IMR-90 (cell line): ENCODE results near the gene CYB5D1.

Experiments used
- BHLHE40 ChIP-seq: fragments of 150-350 bp; IDR thresholded peaks from 2 replicates; pipeline ENCODE4 v1.6.1; 2016; ENCODE audit warnings: mild to moderate bottlenecking, low read depth, low read length
- CEBPB ChIP-seq: IDR thresholded peaks from 2 replicates; pipeline ENCODE4 v1.6.1; 2012; ENCODE audit warnings: low read depth, low read length, improper control_type of control experiment
- CTCF ChIP-seq: conservative IDR thresholded peaks from 2 replicates; pipeline ENCODE4 v1.5.1; 2012; ENCODE audit warnings: mild to moderate bottlenecking, low read depth, low read length, improper control_type of control experiment
- ELK1 ChIP-seq: fragments of 150-350 bp; IDR thresholded peaks from 2 replicates; pipeline ENCODE4 v1.6.1; 2016; ENCODE audit warnings: low read depth, mild to moderate bottlenecking, low read length, moderate library complexity, borderline replicate concordance
- FOS ChIP-seq: fragments of 150-350 bp; IDR thresholded peaks from 2 replicates; pipeline ENCODE4 v1.6.1; 2016; ENCODE audit warnings: low read depth, low read length
- MAFK ChIP-seq: IDR thresholded peaks from 2 replicates; pipeline ENCODE4 v1.6.1; 2012; ENCODE audit warnings: low read depth, low read length, improper control_type of control experiment
- NFE2L2 ChIP-seq: fragments of 150-350 bp; IDR thresholded peaks from 2 replicates; pipeline ENCODE4 v1.6.1; 2016; ENCODE audit warnings: low read depth, mild to moderate bottlenecking, low read length
- POLR2A ChIP-seq: IDR thresholded peaks from 2 replicates; pipeline ENCODE4 v1.6.1; 2012; ENCODE audit warnings: mild to moderate bottlenecking, low read depth, low read length
- RAD21 ChIP-seq: IDR thresholded peaks from 2 replicates; pipeline ENCODE4 v1.6.1; 2012; ENCODE audit warnings: low read length, improper control_type of control experiment
- RCOR1 ChIP-seq: IDR thresholded peaks from 2 replicates; pipeline ENCODE4 v1.6.1; 2012; ENCODE audit warnings: mild to moderate bottlenecking, low read length, improper control_type of control experiment; ENCODE audit not compliant: insufficient replicate concordance
- RFX5 ChIP-seq: IDR thresholded peaks from 2 replicates; pipeline ENCODE4 v1.8.0; 2012; ENCODE audit warnings: low read depth, mild to moderate bottlenecking, low read length, moderate library complexity
- SMC3 ChIP-seq: fragments of 150-350 bp; IDR thresholded peaks from 2 replicates; pipeline ENCODE4 v1.6.1; 2016; ENCODE audit warnings: low read depth, mild to moderate bottlenecking, antibody characterized with exemption, low read length, moderate library complexity
- USF2 ChIP-seq: fragments of 150-350 bp; IDR thresholded peaks from 2 replicates; pipeline ENCODE4 v1.6.1; 2017; ENCODE audit warnings: mild to moderate bottlenecking, antibody characterized with exemption, low read length, low read depth

- TF ChIP-seq CTCF (no peak), RCOR1 (no peak), CEBPB (no peak), BHLHE40 (no peak), RFX5 (no peak), SMC3 (no peak), POLR2A (no peak), USF2 (no peak), MAFK (no peak), NFE2L2 (no peak), RAD21 (no peak), ELK1 (no peak), FOS (no peak)
These were observed 37.1 kb downstream of the CYB5D1 start for GRCh38 chr17:7894866-7895265.
